Non-pigmented ciliary epithelial cell (primary cell): ENCODE measurements around the gene CLN5.
"Not testable (repeated sequence)": the region's sequence is repeated elsewhere in the genome, so short reads cannot be mapped to it uniquely, and the experiment has no call there.

Experiments used
- DNase-seq: peaks from one replicate; pipeline ENCODE4 v3.0.0-alpha.2; 2010; ENCODE audit warnings: low read depth

Gene CLN5

GRCh38 chr13:76991796-76992547 is at the start of gene CLN5:
Gene CLN5 (plus strand): TSS chr13:76992081. CDS start chr13:76992099, 18 bp downstream.
- DNase-seq: peak; percentile 47

GRCh38 chr13:76942363-76942762 is 49.5 kb upstream of the CLN5 start:
- no peak for DNase-seq

GRCh38 chr13:76943646-76944045 is 48.2 kb upstream of the CLN5 start:
- no peak for DNase-seq

- DNase-seq: no peak
Measured at GRCh38 chr13:76944456-76944855, 47.4 kb upstream of the CLN5 start.

- DNase-seq: no peak
Measured at GRCh38 chr13:76948149-76948548, 43.7 kb upstream of the CLN5 start, which contains the start of gene ACOD1. Gene ACOD1 (plus strand): TSS chr13:76948511. CDS start chr13:76948559, 48 bp downstream.

- no peak for DNase-seq
Measured at GRCh38 chr13:76950101-76950500, 41.8 kb upstream of the CLN5 start.

- no peak for DNase-seq
Measured at GRCh38 chr13:76953968-76954367, 37.9 kb upstream of the CLN5 start.

- DNase-seq: no peak
Measured at GRCh38 chr13:76954538-76954937, 37.3 kb upstream of the CLN5 start.

GRCh38 chr13:76955193-76955592 is 36.7 kb upstream of the CLN5 start:
- DNase-seq: no peak

GRCh38 chr13:76955661-76956060 is 36.2 kb upstream of the CLN5 start:
- DNase-seq: no peak

GRCh38 chr13:76958841-76959432 is 32.9 kb upstream of the CLN5 start:
- no peak for DNase-seq

GRCh38 chr13:76959734-76960133 is 32.1 kb upstream of the CLN5 start:
- DNase-seq: not testable (repeated sequence)

GRCh38 chr13:76965759-76966421 is 26.0 kb upstream of the CLN5 start:
- DNase-seq: no peak

GRCh38 chr13:76967031-76967430 is 24.9 kb upstream of the CLN5 start:
- no peak for DNase-seq

GRCh38 chr13:76968041-76968440 is 23.8 kb upstream of the CLN5 start:
- no peak for DNase-seq

GRCh38 chr13:76969488-76970365 is 22.2 kb upstream of the CLN5 start:
- no peak for DNase-seq

GRCh38 chr13:76971215-76971614 is 20.7 kb upstream of the CLN5 start:
- DNase-seq: no peak

- no peak for DNase-seq
Measured at GRCh38 chr13:76971851-76972829, 19.7 kb upstream of the CLN5 start.

GRCh38 chr13:76973920-76974617 is 17.8 kb upstream of the CLN5 start:
- DNase-seq: no peak

- DNase-seq: no peak
Measured at GRCh38 chr13:76974618-76974975, 17.3 kb upstream of the CLN5 start.
